HTERT RPE-1 (cell line): ENCODE results near the gene AEN.

Experiments used
- in situ Hi-C: fragments of 300-500 bp; cut with MboI; formaldehyde crosslinking; loops from 4 replicates; pipeline ENCODE4 v1.14.3; 2020; ENCODE audit warnings: low sequenced_read_pairs

Gene AEN

DNA sequence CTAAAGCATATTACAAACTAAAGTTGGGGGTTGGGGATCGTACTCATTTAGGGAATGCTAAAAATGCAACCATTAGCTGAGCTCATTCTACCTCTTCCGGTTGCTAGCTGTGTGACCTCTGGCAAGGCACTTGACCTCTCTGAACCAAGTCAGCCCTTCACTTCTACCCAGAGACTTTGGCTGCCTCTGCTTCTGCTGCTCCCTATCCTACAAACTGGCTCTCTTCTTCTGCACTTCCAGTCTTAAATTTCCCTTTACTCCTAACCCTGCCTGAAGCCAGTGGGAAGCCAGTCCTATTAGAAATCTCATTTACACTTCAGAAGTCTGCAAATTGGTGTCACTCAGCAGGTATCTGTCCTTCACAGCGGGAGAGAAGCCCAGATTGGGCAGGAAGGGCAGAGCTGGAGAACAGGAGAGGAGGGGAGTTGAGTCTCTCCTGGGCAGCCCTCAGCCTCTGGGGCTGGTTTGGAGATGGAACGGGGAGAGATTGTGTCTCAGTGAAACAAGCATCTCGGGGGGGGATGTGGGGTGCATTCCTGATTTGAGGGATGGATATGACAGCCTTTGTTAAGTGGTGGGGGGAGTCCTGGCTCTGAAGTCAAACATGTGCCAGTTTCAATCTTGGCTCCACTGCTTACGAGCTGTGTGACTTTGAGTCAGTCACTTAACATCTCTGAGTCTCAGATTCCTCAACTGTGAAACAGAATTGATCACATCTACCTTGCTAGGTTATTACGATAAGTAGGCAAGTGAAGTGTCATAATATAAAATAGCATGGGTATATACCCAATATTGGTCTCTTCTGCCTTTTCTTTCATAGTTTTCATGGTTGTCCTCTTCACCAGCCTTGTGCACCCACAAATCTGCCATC is 7.8 kb upstream of the AEN start:
- in situ Hi-C loops, result no loop called here

DNA sequence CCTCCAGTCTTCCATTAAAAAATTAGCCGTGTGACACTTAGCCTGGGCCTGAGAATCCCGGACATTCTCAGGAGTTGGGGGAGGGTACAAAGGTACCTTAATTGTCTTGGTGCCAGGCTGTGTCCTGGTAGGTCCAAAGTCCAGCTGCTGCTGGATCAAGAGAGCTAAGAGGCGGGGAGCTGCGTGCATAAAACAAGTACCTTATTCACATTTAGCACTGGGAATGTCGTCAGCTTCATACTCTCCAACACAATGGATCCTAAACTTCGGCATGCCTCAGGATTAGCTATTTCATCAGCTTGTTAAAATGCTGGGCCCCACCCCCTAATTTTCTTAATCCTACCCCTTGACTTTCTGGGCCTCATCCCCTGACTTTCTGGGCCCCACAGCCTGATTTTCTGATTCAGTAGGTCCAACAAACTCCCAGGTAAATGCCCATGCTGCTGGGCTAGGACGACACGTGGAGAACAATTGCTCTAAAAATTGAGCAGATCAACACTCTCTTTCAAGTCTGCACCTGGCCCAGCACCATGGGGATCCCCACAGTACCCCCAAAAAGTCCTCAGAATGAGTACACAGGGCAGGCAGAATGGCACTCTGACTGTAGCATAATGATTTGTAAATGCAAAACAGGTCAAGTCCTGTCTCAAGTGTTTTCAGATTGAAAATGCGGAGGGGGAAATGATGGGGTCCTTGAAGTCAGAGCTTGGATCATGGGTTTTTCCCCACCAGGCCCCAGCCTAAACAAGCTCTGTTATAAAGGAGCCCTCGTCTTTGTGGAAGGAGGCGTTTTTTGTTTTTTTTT is 5.6 kb upstream of the AEN start:
- in situ Hi-C loops, result no loop called here

DNA sequence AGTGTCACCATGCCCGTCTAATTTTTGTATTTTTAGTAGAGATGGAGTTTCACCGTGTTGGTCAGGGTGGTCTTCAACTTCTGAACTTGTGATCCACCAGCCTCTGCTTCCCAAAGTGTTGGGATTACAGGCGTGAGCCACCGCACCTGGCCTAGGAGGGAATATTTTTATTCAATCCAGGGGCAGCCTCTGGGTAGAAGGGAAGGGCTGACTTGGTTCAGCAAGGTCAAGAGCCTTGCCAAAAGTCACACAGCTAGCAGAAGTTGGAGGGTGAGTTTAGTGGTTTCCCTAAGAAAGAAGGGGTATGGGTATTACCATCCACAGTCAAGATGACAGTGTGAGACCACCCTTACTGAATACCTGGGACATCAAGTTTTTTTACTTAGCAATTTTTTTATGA is 4.9 kb upstream of the AEN start:
- in situ Hi-C loops, result no loop called here

DNA sequence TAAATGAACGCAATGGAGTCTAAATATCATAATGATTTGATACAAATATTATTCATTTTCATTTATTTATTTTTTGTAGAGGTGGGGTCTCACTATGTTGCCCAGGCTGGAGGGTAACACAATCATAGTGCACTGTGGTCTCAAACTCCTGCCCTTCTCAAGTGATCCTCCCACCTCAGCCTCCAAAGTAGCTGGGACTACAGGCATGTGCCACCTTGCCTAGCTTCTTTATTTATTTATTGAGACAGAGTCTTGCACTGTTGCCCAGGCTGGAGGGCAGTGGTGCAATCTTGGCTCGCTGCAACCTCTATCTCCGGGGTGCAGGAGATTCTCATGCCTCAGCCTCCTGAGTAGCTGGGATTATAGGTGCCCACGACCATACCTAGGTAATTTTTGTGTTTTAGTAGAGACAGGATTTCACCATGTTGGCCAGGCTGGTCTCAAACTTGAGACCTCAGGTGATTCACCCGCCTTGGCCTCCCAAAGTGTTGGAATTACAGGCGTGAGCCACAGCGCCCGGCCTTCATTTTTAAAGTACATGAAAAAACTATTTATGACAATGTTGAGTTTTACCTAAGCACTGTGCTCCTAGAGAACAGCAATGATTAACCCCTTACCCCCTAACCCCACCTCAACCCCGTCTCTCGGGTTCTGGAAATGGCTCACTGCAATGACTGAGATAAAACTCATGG is 4.0 kb upstream of the AEN start:
- in situ Hi-C loops, result no loop called here

DNA sequence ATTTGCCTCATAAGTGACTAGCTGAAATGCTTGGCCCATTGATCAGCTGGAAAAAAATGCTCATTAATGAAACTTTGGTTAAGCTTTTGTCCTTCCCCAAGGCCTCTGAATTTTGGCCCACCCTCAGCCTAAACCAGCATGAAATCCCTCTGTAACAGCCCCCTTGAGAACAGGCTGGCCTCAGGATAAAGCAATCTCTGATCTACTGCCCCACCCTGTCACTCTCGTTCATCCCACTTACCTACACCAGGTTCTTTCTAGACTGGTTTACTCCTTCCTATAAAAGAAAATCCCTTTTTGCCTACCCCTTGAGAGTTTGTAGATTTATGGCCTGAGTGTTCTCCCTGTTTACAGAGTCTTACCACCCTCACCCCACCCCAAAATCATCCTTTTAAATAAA is 3.4 kb upstream of the AEN start:
- in situ Hi-C loops, result no loop called here

DNA sequence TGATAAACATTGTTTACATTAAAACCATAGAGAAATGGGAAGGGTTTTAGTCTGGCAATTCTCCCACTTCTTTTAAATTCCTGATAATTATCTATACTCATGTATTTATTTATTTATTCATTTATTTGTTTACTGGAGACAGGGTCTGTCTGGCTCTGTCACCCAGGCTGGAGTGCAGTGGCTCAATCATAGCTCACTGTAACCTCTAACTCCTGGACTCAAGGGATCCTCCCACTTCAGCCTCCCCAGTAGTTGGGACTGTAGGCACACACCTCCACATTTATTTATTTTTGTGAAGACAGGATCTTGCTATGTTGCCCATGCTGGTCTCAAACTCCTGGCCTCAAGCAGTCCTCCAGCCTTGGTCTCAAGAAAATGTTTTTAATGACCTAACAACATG is 2.5 kb upstream of the AEN start:
- in situ Hi-C loops, result no loop called here

DNA sequence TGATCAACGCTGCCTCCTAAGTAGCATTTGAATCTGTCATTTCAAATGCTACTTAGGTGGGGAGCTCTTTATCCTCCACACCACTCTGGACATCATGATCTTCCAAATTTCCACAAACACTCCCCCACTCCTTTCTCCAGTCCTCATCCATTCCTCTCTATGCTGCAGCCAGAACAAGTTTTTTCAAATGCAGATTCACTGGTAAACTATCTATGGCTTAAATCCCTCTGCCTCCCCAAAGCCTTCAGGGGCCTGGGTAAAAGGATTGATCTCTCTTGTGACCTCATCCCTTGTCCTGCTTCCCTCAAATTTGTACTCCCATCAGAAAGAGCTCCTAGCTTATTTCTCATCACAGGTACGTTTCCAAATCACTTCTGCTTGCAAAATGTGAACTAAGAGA is 1.3 kb upstream of the AEN start:
- in situ Hi-C loops, result no loop called here

DNA sequence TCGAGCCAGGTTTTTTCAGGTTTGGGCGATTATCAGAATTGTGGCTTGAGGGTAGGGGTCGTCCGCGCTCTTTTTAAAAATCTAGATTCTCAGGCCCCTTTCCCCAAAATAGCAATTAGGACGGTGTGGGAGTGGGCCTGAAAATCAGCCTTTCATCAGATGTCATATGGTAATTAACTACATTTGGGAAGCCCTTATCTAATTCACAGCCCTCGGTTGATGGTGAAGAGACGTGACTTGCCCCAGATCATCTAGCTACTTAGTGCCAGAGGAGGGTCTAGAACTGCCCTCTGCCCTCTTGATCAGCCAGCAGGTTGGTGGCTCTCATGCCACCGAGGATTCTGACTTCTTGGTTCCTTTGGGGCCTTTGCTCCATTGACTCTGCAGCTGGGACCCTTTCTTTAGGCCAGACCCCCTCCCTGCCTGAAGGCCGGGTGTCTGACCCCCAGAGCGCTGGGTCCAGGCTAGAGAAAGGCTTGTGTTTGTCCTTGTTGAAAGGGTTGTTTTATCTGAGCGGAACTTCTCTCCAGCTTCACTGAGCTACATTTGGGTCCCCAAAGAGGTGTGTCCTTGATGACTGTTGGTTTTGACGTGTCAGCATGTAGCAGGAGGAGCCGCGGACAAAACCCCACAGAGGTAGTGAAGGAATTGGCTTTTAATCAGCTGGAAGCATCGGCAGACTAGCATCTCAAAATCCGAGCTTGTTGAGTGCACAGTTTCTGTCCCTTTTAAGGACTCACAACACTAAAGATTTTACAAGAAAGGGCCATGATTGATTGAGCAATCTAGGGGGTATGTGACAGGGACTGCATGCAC is 857 bp downstream of the AEN start:
- in situ Hi-C loops, result no loop called here

DNA sequence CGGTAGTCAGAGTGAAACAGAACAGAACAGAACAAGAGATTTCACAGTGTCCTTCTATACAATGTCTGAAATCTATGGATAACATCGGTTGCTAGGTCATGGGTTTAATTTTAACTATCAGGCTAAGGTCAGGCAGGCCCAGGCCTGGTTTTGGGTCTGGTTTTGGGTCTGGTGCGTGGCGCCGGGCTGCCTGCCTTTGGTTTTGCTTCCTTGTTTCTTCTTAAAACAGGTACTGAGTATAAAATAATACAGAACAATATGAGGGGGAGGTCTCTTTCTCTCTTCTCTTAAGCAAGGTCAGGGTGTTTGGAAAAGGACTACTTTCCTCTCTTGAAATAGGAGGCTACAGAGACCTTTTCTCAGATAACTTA is 1.4 kb downstream of the AEN start:
- in situ Hi-C loops, result no loop called here

DNA sequence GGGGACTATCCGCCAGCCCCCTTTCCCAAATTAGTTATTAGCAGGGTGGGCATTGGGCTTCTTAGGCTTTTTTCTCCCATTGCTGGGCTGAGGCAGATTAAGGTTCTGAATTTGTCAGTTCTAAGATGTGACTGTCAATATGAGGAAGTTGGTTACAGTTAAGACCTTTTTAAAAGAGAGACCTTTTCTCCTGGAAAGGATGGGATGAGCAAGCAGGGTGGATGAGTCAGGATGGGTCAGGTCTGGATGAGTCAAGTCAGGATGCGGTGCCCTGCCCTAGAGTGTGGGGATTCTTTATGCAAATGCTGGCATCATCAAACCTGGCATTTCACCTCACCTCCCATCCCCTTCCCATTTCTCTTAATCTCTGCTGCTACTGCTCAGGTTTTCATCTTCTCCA is 1.9 kb downstream of the AEN start:
- in situ Hi-C loops, result no loop called here

DNA sequence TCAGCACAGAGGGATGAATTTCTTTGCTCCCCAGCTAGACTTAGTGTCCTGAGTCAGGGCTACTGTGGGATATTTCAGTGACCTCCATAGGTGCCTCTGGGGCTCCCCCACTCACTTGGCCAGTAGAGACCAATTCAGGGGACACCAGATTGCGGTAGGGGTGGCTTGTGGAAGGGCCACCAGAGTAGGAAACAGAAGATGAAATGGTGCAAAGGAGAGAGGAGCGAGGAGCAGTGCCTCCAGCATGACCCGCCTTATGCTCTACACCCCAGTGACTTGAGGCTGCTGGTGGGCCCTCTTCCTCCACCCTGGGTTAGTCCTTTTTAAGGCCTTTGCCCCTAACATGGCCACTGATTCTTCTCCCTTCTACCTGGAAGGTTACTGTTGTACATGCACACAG is 2.5 kb downstream of the AEN start:
- in situ Hi-C loops, result no loop called here

DNA sequence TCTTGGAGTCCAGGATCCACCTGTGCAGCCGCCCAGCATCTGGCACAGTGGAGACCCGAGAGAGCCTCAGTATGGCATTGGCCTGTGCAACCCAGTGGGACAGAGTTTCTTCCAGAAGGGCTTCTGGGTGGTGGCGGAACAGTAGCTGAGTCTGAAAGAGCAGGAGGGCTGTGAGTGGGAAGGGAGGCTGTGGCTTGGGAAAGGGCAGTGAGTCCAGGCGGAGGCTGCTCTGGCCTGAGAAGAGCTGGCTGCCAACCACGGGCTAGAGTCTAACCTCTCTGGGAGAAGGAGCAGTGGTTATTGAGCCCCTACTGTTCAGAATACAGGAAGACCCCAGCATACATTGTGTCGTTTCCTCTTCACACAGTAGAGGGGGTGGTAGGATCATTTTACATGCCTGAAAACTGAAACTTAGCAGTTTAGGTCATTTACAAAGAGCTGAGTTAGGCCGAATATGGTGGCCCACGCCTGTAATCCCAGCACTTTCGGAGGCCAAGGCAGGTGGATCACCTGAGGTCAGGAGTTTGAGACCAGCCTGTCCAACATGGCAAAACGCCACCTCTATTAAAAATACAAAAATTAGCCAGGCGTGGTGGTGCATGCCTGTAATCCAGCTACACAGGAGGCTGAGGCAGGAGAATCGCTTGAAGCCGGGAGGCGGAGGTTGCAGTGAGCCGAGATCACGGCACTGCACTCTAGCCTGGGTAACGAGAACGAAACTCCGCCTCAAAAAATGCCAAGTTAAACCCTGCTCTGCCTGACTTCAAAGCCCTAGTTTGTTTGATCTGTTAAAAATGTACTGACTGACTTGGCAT is 3.2 kb downstream of the AEN start:
- in situ Hi-C loops, result no loop called here

DNA sequence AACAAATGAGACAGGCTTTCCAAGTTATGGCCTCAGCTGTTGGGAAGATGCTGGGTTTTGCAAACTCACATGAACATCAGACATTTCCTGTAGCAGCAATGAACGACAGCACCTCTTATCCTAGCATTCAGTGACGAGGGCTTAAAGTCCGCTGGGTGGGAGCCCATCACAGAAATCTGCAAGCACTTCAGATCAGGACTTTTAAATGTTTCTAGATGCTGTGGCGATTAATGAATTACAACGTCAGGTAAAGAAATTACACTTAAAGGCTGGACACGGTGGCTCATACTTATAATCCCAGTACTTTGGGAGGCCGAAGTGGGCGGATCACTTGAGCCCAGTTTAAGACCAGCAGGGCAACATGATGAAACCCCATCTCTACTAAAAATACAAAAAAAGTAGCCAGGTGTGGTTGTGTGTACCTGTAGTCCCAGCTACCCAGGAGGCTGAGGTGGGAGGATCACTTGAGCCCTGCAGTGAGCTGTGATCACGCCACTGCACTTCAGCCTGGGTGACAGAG is 3.9 kb downstream of the AEN start:
- in situ Hi-C loops, result no loop called here

DNA sequence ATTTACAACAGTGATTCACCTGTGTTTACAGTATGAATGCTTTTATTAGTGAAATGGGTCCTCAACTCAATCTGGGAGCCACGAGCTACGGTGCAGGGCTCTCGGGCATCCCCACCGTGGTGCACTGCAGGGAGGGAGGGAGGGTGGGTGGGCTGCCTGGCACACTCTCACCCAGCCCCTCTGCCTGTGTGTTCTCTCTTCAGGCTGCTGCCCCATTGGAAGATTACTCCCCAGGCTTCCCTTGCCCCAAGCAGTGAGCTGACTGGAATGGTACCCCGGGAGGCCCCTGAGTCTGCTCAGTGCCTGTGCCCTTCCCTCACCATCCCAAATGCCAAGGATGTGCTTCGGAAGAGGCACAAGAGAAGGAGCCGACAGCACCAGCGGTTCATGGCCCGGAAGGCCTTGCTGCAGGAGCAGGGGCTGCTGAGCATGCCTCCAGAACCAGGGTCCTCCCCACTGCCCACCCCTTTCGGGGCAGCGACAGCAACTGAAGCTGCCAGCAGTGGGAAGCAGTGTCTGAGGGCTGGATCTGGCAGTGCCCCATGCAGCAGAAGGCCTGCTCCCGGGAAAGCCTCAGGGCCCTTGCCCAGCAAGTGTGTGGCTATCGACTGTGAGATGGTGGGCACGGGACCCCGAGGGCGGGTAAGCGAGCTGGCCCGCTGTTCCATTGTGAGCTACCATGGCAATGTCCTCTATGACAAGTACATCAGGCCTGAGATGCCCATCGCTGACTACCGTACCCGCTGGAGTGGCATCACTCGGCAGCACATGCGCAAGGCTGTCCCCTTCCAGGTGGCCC is 5.0 kb downstream of the AEN start:
- in situ Hi-C loops, result no loop called here

DNA sequence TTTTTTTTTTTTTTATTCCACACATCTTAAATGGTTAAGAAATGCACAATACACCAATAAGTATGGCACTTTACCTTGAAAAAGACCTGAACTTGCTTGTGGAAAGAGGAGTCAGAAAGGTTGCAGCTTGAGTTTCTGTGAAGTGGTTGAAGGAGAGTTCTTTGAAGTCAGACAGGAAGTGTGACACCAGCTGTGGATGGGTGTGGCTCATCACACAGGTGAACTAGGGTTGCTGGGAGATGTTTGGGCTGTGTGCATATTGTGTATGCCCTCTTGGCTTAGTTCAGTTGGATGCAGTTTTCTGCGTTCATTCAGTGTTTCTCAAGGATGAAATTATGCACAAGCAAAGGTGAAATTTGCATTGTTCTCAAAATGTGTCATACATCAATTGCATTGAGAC is 6.3 kb downstream of the AEN start:
- in situ Hi-C loops, result no loop called here

DNA sequence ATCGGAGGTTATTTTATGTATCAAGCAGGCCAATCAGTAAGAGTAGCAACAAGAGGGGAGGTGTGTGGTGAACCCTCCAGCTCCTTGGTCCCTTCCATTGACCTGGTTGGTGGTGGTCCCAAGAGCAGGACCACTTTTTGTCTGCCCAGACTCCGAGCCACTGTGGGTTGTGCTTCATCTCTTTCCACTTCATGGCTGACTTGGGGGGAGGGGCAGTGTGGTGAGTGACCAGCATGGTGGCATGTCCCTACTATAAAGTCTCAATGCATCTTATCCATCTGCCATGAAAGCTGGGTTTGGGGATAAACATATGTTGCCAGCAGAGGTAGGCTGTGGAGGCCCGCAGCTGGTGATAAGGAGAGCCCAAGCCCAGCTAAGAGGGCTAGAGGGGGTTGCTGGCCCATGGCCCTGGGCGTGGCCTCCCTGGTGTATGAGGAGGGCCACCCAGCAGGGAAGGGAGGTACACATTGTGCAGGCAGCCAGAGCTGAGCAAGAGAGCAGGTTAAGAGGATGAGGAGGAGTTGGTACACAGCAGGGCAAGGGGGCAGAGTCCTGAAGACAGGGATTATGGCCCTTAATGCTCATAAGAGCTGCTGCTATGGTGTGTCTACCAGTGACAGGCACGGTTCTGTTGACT is 7.0 kb downstream of the AEN start:
- in situ Hi-C loops, result no loop called here

DNA sequence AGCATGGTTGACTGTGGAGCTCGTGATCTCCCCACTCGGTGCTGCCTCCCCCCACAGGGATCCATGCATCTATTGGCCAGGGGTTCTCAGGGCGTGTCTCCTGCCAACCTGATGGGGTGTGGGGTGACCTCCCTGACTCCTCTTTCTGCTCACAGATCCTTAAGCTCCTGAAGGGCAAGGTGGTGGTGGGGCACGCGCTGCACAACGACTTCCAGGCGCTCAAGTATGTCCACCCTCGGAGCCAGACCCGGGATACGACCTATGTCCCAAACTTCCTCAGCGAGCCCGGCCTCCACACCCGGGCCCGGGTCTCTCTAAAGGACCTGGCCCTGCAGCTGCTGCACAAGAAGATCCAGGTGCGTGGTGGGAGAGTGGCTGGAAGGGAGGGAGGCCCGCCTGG is 7.9 kb downstream of the AEN start:
- in situ Hi-C loops, result no loop called here

DNA sequence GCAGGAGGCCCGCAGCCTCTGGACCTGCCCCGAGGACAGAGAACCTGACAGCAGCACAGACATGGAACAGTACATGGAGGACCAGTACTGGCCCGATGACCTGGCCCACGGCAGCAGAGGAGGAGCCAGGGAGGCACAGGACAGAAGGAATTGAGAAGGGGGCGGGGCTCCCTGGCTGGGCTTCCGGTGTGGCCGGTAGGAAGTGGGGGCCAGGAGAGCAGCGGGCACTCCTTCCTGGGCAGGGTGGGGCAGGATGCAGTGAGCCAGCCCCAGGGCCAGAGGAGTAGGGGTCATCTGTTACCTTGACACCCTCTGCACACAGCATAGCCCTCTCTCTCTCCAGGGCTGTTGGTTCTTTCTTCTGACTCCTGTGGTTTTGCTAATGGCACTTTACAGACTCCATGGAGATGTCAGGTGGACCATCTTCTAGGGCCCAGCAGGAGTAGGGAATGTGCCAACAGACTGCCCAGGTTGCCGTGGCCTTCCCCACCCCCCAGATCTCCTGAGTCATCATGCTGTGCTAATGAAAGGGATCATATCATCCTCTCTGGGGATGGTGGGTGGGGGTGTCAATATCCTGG is 9.1 kb downstream of the AEN start:
- in situ Hi-C loops, result no loop called here
